WI38 (cell line): ENCODE results near the gene FAM209B.

Experiments
- H3K4me3 ChIP-seq: 2 replicates; pipeline ENCODE4 v1.5.1; 2011; ENCODE audit warnings: low read depth, mild to moderate bottlenecking, control low read depth, low read length
- CTCF ChIP-seq: IDR thresholded peaks from 2 replicates; pipeline ENCODE4 v1.5.1; 2012; ENCODE audit warnings: low read depth, mild to moderate bottlenecking, control low read depth, low read length

FAM209B gene

GRCh38 chr20:56580226-56580625, 47.2 kb downstream of the FAM209B start:
- no peak overlapping the region for H3K4me3 ChIP-seq
- TF ChIP-seq CTCF = no peak

- H3K4me3 ChIP-seq = no peak overlapping the region
- no peak for TF ChIP-seq CTCF
Measured at GRCh38 chr20:56581701-56582100, 48.7 kb downstream of the FAM209B start.

DNA sequence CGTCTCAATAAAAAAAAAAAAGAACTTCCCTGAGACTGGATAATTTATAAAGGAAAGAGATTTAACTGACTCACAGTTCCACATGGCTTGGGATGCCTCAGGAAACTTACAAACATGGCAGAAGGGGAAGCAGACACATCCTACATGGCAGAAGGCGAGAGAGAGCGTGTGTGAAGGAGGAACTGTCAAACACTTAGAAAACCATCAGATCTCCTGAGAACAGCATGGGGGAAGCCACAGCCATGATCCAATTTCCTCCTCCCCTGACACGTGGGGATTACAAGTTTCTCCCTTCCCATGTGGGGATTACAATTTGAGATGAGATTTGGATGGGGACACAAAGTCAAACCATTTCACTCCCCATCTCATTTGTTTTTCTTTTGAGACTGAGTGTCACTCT, 49.5 kb downstream of the FAM209B start:
- TF ChIP-seq CTCF = no peak
- no peak overlapping the region for H3K4me3 ChIP-seq

DNA sequence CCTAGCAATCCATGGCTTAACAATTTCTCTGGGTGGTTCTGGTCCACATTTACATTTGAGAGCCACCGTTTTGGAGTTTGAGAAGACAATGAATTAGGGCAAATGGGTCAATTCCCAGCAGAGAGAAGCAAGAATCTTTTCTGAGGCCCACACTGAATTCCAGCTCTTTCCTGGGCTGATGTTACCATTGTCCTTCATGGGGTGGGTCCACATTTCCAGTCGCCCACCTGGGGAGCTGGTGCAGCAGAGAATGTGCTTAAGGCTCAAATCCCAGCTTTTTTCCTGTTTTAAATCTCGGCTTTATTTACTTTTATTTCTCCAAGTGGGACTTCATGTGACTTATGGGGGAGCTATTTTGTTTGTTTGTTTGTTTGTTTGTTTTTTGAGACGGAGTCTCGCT, 51.9 kb downstream of the FAM209B start:
- TF ChIP-seq CTCF = no peak
- no peak overlapping the region for H3K4me3 ChIP-seq
